HG03558 (cell line): ENCODE data around the gene CATSPERZ.

Experiments used
- ATAC-seq: cut with Tn5 transposase; IDR thresholded peaks from one replicate; pipeline ENCODE4 v1.9.1; 2021; ENCODE audit warnings: moderate number of reproducible peaks; ENCODE audit not compliant: unreplicated experiment; ENCODE audit errors: extremely low read depth

Gene CATSPERZ

DNA sequence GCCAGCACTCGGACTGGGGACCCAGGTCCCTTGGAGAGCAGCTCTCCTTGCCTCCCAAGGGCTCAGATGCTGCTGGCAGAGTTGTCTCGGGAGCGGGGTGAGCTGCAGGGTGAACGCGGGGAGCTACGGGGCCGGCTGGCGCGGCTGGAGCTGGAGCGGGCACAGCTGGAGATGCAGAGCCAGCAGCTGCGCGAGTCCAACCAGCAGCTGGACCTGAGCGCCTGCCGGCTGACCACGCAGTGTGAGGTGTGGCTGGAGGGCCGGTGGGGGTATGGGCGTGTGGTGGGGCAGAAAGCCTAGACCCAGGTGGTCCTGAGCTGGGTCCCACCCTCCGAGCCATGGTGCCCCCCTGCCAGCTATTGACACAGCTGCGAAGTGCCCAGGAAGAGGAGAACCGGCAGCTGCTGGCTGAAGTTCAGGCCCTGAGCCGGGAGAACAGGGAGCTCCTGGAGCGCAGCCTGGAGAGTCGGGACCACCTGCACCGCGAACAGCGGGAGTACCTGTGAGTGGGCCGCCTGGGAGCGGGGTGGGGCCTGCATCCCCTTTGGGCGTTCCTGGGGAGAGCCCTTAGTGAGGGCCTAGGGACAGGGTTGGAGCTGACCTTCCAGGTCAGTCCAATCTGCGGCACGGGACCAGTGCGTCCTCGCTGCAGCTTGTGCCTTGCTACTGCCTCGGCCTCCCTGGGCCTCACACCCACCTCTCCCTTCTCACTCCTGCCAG is 53.0 kb downstream of the CATSPERZ start:
- no peak for ATAC-seq

DNA sequence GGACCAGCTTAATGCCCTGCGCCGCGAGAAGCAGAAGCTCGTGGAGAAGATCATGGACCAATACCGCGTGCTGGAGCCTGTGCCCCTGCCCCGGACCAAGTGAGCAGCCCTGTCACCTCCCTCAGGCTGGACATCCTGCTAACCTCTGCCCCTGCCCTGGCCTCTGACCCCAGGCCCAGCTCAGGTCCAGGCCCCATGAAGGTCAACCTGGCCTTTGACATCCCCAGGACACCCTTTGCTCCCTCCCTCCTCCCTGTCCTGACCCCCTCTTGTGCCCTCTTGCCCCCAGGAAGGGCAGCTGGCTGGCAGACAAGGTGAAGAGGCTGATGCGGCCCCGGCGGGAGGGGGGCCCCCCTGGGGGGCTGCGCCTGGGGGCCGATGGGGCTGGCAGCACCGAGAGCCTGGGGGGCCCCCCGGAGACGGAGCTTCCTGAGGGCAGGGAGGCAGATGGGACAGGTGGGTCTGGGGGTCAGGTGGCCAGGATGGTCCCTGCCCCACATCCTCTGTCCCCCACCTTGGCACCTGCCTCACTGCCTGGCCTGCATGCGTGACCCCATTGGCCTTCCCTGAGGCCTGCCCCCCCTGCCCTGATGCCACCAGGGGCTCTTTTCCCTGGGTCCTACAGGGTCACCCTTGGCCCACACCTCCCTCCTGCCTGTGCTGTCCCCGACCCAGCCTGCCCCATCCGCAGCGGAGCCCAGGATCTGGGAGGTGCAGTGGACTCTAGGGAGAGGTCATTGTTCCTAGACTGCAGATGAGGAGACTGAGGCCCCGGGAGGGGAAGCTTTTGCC is 53.8 kb downstream of the CATSPERZ start:
- ATAC-seq: no peak
